GM21423 (cell line): ENCODE data around the gene ABHD12.
A peak's percentile ranks its signal among the peaks of the same experiment; 100 is the strongest.
"Not testable (repeated sequence)": the region's sequence is repeated elsewhere in the genome, so short reads cannot be mapped to it uniquely, and the experiment has no call there.

Source experiments
- ATAC-seq: cut with Tn5 transposase; IDR thresholded peaks from one replicate; pipeline ENCODE4 v1.9.1; 2021; ENCODE audit warnings: mild to moderate bottlenecking, moderate library complexity; ENCODE audit not compliant: unreplicated experiment

ABHD12 gene

DNA sequence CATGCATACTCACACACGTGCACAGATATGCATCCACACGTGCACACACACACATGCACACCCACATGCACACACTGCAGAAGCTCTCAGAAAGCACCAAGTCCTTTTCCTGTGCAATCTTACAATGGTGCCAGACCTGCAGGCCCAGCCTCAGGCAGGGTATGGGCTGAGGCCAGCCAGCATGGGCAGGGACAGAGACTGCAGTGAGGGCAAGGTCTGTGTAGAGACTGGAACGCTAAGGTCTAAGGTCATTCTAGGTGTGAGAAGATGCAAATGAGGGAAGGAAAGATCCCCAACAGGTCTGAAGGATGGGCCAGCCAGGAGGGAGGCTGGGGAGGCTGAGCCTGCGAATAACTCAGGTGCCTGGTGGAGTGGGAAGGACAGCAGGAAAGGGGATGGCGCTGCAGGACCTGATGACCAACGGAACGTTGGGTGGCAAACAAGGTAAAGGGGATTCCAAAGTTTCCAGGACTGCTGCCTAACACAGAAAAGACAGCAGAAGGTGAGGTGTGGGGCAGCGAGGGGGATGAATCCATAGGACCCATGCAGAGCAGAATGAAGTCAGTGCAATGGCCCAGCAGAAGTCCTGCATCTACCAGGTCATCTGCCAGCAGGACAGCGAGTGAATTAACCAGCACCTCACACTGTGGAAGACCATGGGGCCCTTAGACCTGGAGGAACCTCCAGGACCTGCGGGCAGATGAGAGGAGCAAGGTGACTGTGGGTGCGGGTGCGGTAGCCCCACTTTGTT is 67.0 kb downstream of the ABHD12 start:
- ATAC-seq: no peak

DNA sequence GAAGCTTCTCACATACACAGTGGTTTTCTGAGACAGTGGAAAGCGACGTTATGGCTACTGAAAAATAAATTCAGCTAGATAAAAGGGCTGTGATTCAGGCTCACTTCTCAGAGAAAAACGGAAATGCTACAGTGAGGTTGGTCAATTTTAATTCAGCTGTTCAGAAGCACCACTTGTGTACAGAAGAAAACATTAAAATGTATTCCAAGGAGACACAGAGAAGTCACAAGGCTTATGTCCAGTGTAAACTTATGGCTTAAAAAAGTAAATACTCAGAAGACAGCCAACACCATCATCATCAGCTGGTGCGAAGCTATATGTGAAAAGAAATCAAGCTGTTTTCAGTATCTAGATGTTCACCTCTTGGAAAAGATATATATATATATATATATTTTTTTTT is 68.6 kb downstream of the ABHD12 start:
- no peak for ATAC-seq

DNA sequence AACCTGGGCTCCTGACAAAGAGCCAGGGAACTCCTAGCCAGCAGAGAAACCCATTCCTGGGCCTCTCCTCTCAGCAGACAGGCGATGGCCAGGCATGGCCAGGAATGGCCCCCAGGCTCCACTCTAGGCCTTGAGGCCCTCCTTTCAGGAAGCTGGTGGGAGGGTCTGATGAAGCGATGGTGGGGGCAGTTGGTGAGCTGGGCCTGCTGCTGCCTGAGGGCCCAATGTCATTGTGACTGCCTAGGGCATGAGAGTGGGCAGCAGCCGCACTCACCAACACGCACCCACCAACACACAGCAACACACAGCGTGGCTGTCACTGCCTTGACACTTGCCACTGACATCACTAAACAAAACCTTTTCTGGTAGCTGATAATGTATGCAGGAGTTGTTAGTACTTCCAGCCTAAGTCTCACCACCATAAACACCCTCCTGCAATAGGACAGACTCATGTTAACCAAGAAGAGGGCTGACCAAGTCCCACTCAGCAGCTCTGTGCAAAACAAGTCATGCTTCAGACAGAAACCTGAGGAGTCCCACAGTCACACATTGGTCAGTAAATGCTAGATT is 69.3 kb downstream of the ABHD12 start:
- no peak for ATAC-seq

DNA sequence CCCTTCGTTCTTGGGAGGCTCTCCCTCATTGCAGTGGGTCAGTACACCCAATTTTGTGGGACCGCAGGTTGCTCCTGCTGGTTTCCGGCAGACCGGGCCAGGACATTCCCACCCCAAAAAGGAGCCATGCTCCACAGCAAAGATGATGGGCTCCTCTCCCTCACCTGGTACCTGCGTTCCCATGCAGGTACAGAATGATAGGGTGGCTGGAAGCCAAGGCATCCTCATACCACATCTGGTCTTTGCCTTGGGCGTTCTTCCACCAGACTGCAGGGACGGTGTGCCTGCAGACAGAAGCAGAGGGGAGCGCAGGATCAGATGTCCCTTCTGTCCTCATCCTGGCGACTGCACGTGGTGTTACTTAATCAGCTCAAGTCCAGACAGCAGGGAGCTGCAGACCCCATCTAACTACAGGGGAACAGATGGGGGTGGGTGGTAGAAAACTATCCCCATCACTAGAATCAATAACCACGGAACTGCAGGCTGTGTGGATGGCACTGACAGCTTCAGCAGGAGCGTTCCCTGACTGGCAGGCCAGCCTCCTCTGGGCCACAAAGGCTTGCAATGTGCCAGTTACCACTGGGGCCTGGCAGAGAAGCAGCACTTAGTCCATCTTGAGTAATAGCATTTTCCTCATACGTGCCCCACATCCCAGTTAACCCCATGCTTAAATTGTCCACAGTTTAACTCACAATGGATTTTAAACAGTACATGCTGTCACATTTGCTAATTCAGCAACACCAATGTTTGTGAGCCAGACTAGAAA is 70.4 kb downstream of the ABHD12 start:
- no peak for ATAC-seq

DNA sequence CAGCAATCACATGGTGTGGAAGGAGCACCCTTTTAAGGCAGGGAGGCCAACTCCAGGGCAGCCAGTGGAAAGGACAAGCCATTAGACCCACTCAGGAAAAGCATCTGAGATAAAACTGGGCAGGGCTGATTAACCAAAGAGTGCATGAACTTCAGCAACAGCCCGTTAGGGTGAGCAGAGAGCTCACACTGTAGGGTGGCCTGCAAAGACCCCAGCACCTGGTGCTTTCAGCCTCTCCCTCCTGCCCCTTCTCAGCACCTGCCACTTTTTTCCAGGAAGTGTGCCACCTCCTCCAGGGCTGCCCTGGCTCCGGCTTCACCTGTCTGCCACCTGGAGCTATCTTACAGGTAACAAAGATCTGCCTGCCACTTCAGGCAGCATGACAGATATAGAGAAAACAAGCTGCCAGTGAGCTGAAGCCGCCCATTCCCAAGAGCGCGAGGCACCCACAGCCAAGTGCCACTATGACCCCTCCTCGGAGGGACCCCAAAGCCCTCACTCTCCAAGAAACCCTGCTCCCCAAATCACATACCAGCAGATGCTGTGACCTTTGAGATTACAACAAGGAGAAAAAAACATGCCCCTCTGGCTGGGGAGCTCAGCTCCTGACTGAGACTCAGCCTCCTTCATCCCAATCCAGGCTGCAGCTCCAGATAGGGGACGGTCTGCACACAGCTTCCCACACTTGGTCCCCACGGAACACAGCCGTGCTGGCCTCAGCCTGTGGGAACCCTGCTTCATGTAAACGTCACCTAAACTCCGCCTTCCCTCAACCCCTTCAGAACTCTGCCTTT is 71.2 kb downstream of the ABHD12 start:
- no peak for ATAC-seq

DNA sequence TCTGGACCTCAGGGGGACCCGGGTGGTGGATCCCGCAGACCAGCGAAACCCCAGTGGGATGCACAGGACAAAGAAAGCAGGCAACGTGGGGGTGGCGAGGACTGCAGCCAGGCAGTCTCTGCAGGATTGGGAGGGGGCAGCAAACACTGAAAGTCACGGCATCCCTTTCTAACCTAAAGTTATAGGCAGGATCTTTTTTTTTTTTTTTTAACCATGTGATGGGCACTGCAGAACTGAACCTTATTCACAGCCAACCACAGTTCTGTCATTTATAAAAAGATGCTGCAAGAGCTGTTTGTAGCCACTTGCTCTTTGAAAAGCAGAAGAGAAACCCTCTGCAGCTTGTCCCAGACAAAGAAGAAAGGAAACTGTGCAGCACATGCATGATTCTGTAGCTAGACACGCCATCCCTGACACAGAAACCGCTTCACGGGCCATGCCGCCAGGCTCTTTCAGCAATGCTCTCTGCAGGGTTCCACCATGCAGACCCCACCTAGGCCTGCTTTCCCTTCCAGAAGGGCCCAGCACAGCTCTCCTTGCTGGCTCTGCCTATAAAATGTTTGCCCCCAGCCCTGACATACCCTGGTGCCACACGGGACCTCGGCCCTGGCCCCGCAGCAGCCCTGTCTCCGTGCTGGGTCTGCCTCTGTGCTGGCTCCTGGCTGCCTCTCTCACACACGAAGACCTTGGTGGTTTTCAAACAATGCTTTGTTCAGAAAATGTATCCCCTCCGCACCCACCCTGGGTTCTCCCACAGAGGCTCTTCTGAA is 72.0 kb downstream of the ABHD12 start:
- peak; percentile 91 for ATAC-seq

DNA sequence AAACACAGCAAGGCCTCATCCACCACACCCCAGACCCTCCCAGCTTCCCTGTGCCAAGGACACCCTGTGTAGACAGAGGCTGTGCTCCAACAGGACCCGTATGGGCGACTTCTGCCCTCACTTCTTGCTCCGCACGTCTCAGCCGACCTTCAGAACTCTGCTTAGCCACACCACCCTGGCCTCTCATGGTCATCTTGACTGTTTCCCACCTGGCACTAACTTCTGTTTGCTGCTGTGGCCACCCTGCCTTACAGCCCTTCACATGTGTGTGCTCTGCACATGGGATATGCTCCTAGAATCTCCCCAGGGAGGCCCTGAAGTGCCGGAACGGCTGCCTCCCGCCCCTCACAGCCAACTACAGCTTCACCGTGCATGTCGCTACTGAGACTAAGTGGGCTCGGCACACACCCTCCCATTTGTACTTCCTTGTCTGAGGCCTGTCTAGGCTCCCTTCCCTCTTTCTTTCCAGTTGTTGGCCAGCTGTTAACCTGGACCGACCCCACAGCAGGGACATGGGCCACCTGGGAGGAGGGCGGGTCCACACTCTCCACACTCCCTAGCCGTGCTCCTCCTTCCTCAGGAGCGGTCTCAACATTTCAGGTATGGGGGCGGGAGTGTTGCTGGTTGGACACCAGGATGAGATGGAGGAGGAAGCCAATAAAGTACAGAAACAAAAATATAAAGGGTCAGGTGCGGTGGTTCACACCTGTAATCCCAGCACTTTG is 73.1 kb downstream of the ABHD12 start:
- ATAC-seq: no peak

DNA sequence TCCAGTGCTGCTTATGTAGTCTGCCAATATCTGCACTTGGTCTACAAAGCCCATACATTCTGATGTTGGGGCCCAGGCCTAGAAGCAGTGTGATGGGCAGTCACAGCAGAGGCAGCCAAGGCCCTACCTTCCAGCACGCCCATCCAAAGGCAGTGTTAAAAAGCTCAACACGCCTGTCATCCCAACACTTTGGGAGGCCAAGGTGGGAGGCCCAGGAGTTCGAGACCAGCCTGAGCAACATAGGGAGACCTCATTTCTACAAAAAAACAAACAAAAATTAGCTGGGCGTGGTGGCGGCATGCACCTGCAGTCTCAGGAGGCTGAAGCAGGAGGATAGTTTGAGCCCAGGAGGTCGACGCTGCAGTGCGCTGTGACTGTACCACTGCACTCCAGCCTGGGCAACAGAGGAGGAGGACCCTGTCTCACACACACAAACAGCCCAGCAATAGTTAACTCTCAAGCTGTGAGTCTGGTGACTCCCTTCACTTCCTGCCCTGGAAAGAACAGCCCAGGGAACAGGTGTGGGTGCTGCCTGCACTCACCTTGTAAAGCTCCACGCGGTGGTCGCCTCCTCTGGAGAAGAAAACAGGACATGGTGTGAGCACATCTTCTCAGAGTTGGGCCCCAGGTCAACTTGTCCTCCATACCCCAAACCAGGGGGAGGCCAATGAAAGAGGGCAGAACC is 74.0 kb downstream of the ABHD12 start:
- ATAC-seq: no peak

DNA sequence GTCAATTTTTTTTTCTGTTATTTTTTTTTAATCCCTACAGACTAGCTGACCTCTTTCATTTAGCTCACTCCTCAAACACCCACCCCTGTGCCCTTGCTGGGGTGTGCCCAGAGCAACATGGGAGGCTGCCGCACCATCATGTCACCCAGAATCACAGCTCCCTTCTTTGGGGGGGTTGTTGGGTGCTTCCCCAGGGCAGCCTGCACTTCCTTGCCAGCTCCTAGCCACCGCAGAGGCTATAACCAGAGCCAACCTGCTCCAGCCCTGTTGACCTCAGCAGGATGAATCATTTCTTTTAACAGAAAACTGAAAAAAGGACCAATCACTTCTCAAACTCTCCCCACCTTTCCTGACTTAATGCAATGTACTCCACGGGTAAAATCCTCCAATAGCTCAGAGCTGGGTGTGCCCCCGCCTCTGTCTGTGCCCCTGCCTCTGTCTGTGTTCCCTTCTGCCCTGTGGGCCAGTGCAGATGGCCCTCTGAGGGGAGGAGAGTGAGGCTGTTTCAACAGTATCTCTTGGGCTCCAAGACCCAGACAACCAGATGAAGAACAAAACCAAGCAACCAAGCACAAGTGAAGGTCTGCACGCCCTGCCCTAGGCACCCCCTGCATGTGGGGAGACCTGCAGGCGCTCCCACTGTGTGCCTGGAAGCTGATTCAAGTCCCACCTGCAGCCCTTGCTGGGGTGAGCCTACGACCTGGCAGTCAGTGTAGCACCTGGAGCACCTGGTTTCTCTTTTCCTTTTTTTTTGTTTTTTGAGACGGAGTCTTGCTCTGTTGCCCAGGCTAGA is 75.0 kb downstream of the ABHD12 start:
- ATAC-seq: no peak

DNA sequence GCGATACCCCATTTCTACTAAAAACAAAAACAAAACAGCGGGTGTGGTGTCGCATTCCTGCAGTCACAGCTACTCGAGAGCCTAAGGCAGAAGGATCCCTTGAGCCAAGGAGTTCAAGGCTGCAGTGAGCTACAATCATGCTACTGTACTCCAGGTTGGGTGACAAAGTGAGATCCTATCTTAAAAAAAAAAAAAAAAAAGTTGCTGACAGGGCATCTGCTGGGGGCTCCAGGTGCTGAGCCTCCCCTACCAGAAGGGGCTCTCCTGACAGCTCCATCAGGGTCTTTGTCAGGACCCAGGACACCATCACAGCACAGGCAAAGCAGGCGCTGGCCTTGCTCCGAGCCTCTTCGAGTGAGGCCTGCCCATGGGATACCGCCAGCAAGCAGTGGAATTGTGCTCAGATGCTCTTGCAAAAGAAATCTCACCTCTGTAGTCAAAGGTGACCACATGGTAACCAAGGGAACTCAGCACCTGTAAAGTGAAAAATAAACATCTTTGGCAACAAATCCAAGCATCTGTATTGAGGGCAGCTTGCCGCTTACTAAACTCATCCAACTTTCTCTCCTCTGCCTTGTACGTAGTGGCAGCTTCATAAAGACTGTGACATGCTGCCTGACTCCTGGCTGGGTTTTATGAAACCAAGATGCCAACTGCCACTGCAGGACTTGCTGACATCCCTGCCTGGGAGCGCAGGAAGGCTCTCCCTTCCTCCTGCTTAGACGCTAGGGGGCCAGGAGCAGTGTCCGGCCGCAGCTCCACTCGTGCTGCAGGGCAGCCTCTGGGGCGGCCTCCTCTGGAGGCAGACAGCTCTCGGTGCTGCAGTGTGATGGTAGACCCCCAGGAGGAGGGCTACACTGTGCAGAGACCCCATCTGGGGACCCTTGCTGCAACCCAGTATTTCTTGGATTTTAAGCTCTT is 75.9 kb downstream of the ABHD12 start:
- ATAC-seq: no peak

DNA sequence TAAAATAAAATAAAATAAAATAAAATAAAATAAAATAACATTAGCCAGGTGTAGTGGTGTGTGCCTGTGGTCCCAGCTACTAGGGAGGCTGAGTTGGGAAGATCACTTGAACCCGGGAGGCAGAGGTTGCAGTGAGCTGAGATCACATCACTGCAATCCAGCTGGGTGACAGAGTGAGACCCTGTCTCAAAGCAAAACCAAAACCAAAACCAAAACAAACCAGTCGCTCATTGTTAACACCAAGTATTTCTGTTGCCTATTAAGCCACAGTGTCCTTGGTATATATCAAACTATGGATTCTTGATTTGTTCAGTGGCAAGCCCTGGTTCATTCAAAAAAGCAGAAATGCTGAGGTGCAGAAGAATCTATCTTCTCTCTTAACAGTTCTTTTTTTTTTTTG is 77.0 kb downstream of the ABHD12 start:
- no peak for ATAC-seq

DNA sequence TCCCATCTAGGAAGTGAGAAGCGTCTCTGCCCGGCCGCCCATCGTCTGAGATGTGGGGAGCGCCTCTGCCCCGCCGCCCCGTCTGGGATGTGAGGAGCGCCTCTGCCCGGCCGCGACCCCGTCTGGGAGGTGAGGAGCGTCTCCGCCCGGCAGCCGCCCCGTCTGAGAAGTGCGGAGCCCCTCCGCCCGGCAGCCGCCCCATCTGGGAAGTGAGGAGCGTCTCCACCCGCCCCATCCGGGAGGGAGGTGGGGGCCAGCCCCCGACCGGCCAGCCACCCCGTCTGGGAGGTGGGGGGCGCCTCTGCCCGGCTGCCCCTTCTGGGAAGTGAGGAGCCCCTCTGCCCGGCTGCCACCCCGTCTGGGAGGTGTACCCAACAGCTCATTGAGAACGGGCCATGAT is 77.9 kb downstream of the ABHD12 start:
- not testable (repeated sequence) for ATAC-seq

DNA sequence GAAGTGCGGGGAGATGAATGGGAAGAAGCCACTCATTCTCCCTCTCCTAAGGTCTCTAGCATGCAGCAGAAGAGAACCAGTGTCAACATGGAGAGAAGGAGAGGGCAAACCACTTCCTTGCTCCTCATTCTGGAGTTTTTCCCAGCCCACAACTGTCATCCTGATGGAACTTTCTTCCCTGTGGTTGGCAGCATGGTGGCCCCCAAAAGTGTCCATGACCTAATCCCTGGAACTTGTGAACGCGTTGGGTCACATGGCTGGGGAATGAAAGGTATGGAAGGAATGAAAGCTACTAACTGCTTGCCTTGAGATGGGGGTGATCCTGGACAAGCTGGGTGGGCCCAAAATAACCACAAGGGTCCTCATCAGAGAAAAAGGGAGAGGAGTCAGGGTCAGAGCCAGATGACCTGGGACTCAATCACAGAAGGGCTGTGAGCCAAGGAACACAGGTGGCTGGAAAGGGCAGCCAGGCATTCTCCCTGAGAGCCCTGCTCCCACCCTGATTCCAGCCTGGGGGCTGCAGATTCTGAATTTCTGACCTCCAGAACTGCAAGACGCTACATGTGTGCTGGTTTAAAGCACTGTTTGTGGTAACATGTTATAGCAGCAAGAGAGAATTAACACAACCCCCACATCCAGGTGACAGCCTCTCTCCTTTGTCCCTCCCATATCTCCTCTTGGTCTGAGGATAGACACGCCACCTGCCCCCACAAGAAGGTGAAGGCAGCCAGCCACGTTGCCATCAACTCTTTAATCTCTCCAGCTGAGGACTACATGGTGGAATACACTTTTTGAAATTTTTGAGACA is 79.5 kb downstream of the ABHD12 start:
- no peak for ATAC-seq

DNA sequence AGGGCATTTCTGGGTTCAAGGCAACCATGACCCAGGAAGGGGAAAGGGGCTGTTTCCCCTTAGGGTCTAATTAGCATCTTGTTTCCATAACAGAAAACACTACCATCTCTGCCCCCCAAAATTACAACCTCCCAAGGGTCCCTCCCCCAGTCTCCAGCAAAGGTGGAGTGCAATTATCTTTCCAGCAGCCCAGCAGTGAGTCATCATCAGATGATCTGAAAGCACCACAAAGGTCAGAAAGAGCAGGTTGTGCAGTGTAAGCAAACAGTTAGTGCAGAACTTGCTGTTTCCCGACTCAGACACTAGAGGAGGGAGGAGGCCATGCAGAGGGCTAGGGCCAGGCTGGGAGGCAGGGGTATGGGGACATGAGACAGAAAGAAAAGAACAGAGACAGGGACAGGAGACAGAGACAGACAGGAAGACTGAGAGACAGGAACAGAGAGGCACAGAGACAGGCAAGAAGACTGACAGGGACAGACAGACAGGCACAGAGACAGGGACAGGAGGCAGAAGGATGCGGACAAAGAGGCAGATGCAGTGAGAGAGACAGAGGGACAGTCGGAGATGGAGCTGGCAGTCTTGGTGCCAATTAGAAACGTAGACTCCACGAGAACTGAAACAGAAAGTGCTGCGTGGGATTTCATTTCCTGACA is 80.2 kb downstream of the ABHD12 start:
- peak; percentile 90 for ATAC-seq

DNA sequence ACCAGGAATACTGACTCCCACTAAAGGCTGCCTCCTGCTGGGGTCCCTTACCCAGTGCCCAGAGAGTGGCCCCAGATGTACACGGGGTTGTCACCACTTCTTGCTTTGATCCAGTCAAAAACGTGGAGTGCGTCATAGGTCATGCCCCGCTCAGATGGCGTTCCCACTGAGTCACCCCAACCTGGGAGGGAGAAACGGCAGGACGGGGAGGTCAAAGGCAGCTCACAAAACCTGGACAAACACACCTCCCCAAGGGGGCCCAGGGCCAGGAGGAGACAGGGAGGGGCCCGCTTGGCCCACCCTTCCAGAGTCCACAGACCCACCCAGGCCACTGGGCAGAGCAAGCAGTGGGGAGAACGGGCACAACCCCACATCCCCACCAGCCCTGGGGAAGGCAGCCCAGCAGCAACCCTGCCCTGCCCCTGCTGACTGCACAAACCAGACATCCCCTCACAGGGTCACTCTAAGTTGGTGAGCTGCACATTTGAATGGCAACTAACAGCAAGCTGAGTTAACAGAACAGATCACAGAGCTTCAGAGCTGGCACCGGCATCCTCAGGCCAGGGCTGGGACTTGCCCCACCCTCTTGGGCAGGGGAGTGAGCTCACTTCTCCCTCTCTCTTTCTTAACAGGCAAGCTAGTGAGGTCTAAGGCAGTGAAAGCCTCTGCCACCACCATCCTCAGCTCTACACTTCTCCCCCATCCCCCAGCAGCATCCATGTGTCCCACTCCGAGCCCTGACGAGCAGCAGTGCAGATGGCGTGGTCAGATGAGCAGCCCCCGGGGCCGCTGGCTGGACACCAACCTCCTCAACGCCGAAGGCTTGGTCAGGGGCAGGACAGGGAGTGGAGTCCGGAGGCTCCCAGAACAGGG is 81.0 kb downstream of the ABHD12 start:
- no peak for ATAC-seq
